Activated CD4-positive, alpha-beta T cell treated with anti-CD3 and anti-CD28 coated beads for 24 hours (primary cell): ENCODE data around the gene TMCC1.

Source experiments
- DNase-seq, 2 donors: peaks; one replicate each; pipeline ENCODE4 v3.0.0-alpha.2; 2020; ENCODE audit warnings: low read depth in 2 of 2

The TMCC1 gene

GRCh38 chr3:129623447-129624118 is 269.9 kb downstream of the TMCC1 start:
- DNase-seq = no peak

- DNase-seq = no peak
Measured at GRCh38 chr3:129622933-129623332, 270.6 kb downstream of the TMCC1 start.

- DNase-seq = no peak
Measured at GRCh38 chr3:129622226-129622874, 271.2 kb downstream of the TMCC1 start.

GRCh38 chr3:129621626-129622225 is 271.8 kb downstream of the TMCC1 start:
- DNase-seq = no peak

GRCh38 chr3:129620828-129621559 is 272.5 kb downstream of the TMCC1 start:
- DNase-seq = no peak

- DNase-seq = no peak
Measured at GRCh38 chr3:129619726-129620162, 273.8 kb downstream of the TMCC1 start.

- no peak for DNase-seq
Measured at GRCh38 chr3:129618901-129619671, 274.4 kb downstream of the TMCC1 start.

- DNase-seq = no peak
Measured at GRCh38 chr3:129618186-129618820, 275.2 kb downstream of the TMCC1 start.

- DNase-seq = no peak
Measured at GRCh38 chr3:129617381-129618185, 275.9 kb downstream of the TMCC1 start.

GRCh38 chr3:129616713-129617112 is 276.8 kb downstream of the TMCC1 start:
- no peak for DNase-seq

- no peak for DNase-seq
Measured at GRCh38 chr3:129616291-129616690, 277.2 kb downstream of the TMCC1 start.

GRCh38 chr3:129615751-129616281 is 277.7 kb downstream of the TMCC1 start:
- DNase-seq = no peak

GRCh38 chr3:129614927-129615363 is 278.6 kb downstream of the TMCC1 start:
- DNase-seq = no peak

- DNase-seq = no peak
Measured at GRCh38 chr3:129614435-129614834, 279.1 kb downstream of the TMCC1 start.

GRCh38 chr3:129613367-129613740 is 280.2 kb downstream of the TMCC1 start:
- DNase-seq = no peak

- DNase-seq = no peak
Measured at GRCh38 chr3:129612534-129613366, 280.8 kb downstream of the TMCC1 start.

- DNase-seq = no peak
Measured at GRCh38 chr3:129611812-129612533, 281.5 kb downstream of the TMCC1 start.

GRCh38 chr3:129611446-129611800 is 282.1 kb downstream of the TMCC1 start:
- DNase-seq = no peak
